MM.1S (cell line): ENCODE measurements around the gene NYAP2.

ENCODE experiments used
- CTCF ChIP-seq: fragments of 300-600 bp; sonication (generic); IDR thresholded peaks from 2 replicates; pipeline ENCODE4 v1.5.1; 2016; ENCODE audit warnings: antibody characterized with exemption, low read length, mixed read lengths
- EZH2phosphoT487 ChIP-seq: fragments of 300-600 bp; sonication (generic); IDR thresholded peaks from 2 replicates; pipeline ENCODE4 v1.6.1; 2018; ENCODE audit warnings: antibody characterized with exemption, low read length

DNA sequence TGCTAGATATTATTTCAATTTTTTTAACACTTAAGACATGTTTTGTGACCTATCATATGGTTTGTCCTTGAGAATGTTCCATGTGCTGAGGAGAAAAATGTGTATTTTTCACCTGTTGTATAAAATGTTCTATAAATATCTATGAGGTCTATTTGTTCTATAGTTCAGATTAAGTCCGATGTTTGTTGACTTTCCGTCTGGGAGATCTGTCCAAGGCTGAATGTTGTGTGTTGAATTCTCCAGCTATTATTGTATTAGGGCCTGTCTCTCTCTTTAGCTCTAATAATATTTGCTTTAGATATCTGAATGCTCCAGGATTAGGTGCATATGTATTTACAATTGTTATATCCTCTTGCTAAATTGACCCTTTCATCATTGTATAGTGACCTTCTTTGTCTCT is 144.1 kb downstream of the NYAP2 start:
- TF ChIP-seq CTCF (no peak), EZH2phosphoT487 (no peak)
